ENCODE measurements around the gene SLAMF9. TPM values are rescaled to one million over a fixed set of nuclear protein-coding genes. Genes with fewer than 3 reads are reported as not detected.

The SLAMF9 gene
- total and polyA plus RNA-seq, 2 of the 8 experiments (the other 6 are each of a cell fraction or from before 2014, with no cell fraction given), result not detected

- no peak for TF ChIP-seq POLR2AphosphoS5 (IDR thresholded peaks at IDR 0.05; ENCODE audit: low read depth, low read length)
These were observed 14.9 kb downstream of the SLAMF9 start (continued) for GRCh38 chr1:159938905-159939677.

Data from H1 (cell line).